Measurements from ENCODE around the gene CELF1.

Gene CELF1

GRCh38 chr11:47589584-47589976 lies 36.6 kb upstream of the CELF1 start:
- no peaks in the 10 kb centered on the region for H4K20me1 ChIP-seq (ENCODE audit: insufficient read depth, low read length)
- no peak for TF ChIP-seq EZH2phosphoT487 (IDR thresholded peaks at IDR 0.05; ENCODE audit: low read length)
- TF ChIP-seq CTCF (IDR thresholded peaks at IDR 0.05; ENCODE audit: low read length): no peak
- TF ChIP-seq EZH2 (optimal IDR thresholded peaks at IDR 0.05; ENCODE audit: low read depth, low read length): no peak
- H3K27me3 ChIP-seq (replicated peaks; ENCODE audit: insufficient read depth, low read length): no peaks in the 10 kb centered on the region
- no peak overlapping the region for H2AFZ ChIP-seq (ENCODE audit: low read length)
- no peak overlapping the region for H3K4me3 ChIP-seq (ENCODE audit: low read length)
- no peaks in the 10 kb centered on the region for H3K79me2 ChIP-seq (ENCODE audit: low read length)
- no peaks in the 10 kb centered on the region for H3K9me2 ChIP-seq (replicated peaks; ENCODE audit: insufficient read depth, low read length)
- no peak overlapping the region for H3K9ac ChIP-seq (ENCODE audit: low read length)
- H3K4me2 ChIP-seq (ENCODE audit: low read depth, low read length): no peak overlapping the region
- H3K9me3 ChIP-seq (replicated peaks; ENCODE audit: insufficient read depth, low read length): no peaks in the 10 kb centered on the region
- no peaks in the 10 kb centered on the region for H3F3A ChIP-seq (ENCODE audit: insufficient read depth, low read length)
- H3K27ac ChIP-seq (ENCODE audit: low read length): no peak overlapping the region
- H3K36me3 ChIP-seq (replicated peaks; ENCODE audit: insufficient read depth, low read length): no peaks in the 10 kb centered on the region
- no peak for DNase-seq
- H3K4me1 ChIP-seq (ENCODE audit: low read length): no peaks in the 10 kb centered on the region

- Histone ChIP-seq H3K79me2 (ENCODE audit: low read length) (no peaks in the 10 kb centered on the region), H3K4me1 (ENCODE audit: low read length) (no peaks in the 10 kb centered on the region), H2AFZ (ENCODE audit: low read length) (no peak overlapping the region), H3K4me3 (ENCODE audit: low read length) (no peak overlapping the region), H3K9me2 (replicated peaks; ENCODE audit: insufficient read depth, low read length) (no peaks in the 10 kb centered on the region), H3K36me3 (replicated peaks; ENCODE audit: insufficient read depth, low read length) (no peaks in the 10 kb centered on the region), H3K4me2 (ENCODE audit: low read depth, low read length) (no peak overlapping the region), H4K20me1 (ENCODE audit: insufficient read depth, low read length) (no peaks in the 10 kb centered on the region), H3K9ac (ENCODE audit: low read length) (no peak overlapping the region), H3K27ac (ENCODE audit: low read length) (no peak overlapping the region), H3K27me3 (replicated peaks; ENCODE audit: insufficient read depth, low read length) (no peaks in the 10 kb centered on the region), H3F3A (ENCODE audit: insufficient read depth, low read length) (no peaks in the 10 kb centered on the region), H3K9me3 (replicated peaks; ENCODE audit: insufficient read depth, low read length) (no peaks in the 10 kb centered on the region)
- TF ChIP-seq EZH2phosphoT487 (IDR thresholded peaks at IDR 0.05; ENCODE audit: low read length) (no peak), EZH2 (optimal IDR thresholded peaks at IDR 0.05; ENCODE audit: low read depth, low read length) (no peak), CTCF (IDR thresholded peaks at IDR 0.05; ENCODE audit: low read length) (no peak)
- DNase-seq: no peak
Observed at GRCh38 chr11:47589118-47589517, 36.2 kb upstream of the CELF1 start.

- Histone ChIP-seq H3K79me2 (ENCODE audit: low read length) (no peaks in the 10 kb centered on the region), H3K4me1 (ENCODE audit: low read length) (no peaks in the 10 kb centered on the region), H3K4me2 (ENCODE audit: low read depth, low read length) (no peak overlapping the region), H3K9me3 (replicated peaks; ENCODE audit: insufficient read depth, low read length) (no peaks in the 10 kb centered on the region), H3K9me2 (replicated peaks; ENCODE audit: insufficient read depth, low read length) (no peaks in the 10 kb centered on the region), H2AFZ (ENCODE audit: low read length) (no peak overlapping the region), H3K27me3 (replicated peaks; ENCODE audit: insufficient read depth, low read length) (no peaks in the 10 kb centered on the region), H4K20me1 (ENCODE audit: insufficient read depth, low read length) (no peaks in the 10 kb centered on the region), H3K36me3 (replicated peaks; ENCODE audit: insufficient read depth, low read length) (no peaks in the 10 kb centered on the region), H3F3A (ENCODE audit: insufficient read depth, low read length) (no peaks in the 10 kb centered on the region), H3K27ac (ENCODE audit: low read length) (no peak overlapping the region), H3K4me3 (ENCODE audit: low read length) (no peak overlapping the region), H3K9ac (ENCODE audit: low read length) (no peak overlapping the region)
- no peak for TF ChIP-seq EZH2 (optimal IDR thresholded peaks at IDR 0.05; ENCODE audit: low read depth, low read length)
- no peak for TF ChIP-seq CTCF (IDR thresholded peaks at IDR 0.05; ENCODE audit: low read length)
- TF ChIP-seq EZH2phosphoT487 (IDR thresholded peaks at IDR 0.05; ENCODE audit: low read length): no peak
- no peak for DNase-seq
Observed at GRCh38 chr11:47587723-47588326, 34.9 kb upstream of the CELF1 start.

Measured in MM.1S (cell line).